SK-N-MC (cell line): Measurements from ENCODE around the gene CFAP57.

Experiments
- DNase-seq: peaks from one replicate; pipeline ENCODE4 v3.0.0-alpha.2; 2011; ENCODE audit warnings: low read depth, low spot score
- H3K27ac ChIP-seq: fragments of 200-600 bp; sonication (generic); 2 replicates; pipeline ENCODE4 v1.5.1; 2016; ENCODE audit warnings: mixed run types
- H3K36me3 ChIP-seq: fragments of 200-600 bp; sonication (generic); 2 replicates; pipeline ENCODE4 v1.6.1; 2017; ENCODE audit warnings: antibody characterized with exemption, low read length, mixed read lengths; ENCODE audit not compliant: insufficient read depth
- H3K4me3 ChIP-seq: fragments of 200-600 bp; sonication (generic); 2 replicates; pipeline ENCODE4 v1.5.1; 2016
- H3K9ac ChIP-seq: fragments of 200-600 bp; sonication (generic); 2 replicates; pipeline ENCODE4 v1.8.0; 2017; ENCODE audit warnings: mixed run types, mixed read lengths; ENCODE audit not compliant: insufficient read length
- H3K9me3 ChIP-seq: fragments of 200-600 bp; sonication (generic); 2 replicates; pipeline ENCODE4 v1.6.1; 2017; ENCODE audit warnings: low read depth, mild to moderate bottlenecking, antibody characterized with exemption, low read length, moderate library complexity, mixed read lengths
- EZH2 ChIP-seq: fragments of 200-600 bp; sonication (generic); IDR thresholded peaks from one replicate; pipeline ENCODE4 v1.6.1; 2017; ENCODE audit warnings: antibody characterized with exemption
- FOXP2 ChIP-seq: optimal IDR thresholded peaks from 2 replicates; pipeline ENCODE3; 2011; ENCODE audit warnings: mild to moderate bottlenecking, moderate library complexity; ENCODE audit not compliant: insufficient read depth; ENCODE audit errors: extremely low read length, control extremely low read depth
- POLR2AphosphoS5 ChIP-seq: IDR thresholded peaks from 2 replicates; pipeline ENCODE4 v1.6.1; 2012; ENCODE audit warnings: mild to moderate bottlenecking, low read depth, low read length, borderline replicate concordance

The CFAP57 gene

GRCh38 chr1:43251024-43251423 is 78.9 kb downstream of the CFAP57 start:
- H3K36me3 ChIP-seq: no peaks in the 10 kb centered on the region
- H3K9me3 ChIP-seq: no peaks in the 10 kb centered on the region; the same call in 1 of the 2 replicates
- H3K27ac ChIP-seq: no peak overlapping the region
- H3K9ac ChIP-seq: no peak overlapping the region
- no peak for TF ChIP-seq EZH2
- TF ChIP-seq FOXP2: no peak
- TF ChIP-seq POLR2AphosphoS5: no peak
- no peak overlapping the region for H3K4me3 ChIP-seq
- DNase-seq: no peak

GRCh38 chr1:43252225-43252624 is 80.1 kb downstream of the CFAP57 start:
- Histone ChIP-seq H3K4me3 (no peak overlapping the region), H3K9me3 (no peaks in the 10 kb centered on the region; the same call in 1 of the 2 replicates), H3K27ac (no peak overlapping the region), H3K36me3 (no peaks in the 10 kb centered on the region), H3K9ac (no peak overlapping the region)
- no peak for DNase-seq
- TF ChIP-seq FOXP2 (no peak), EZH2 (no peak), POLR2AphosphoS5 (no peak)

- Histone ChIP-seq H3K9me3 (no peaks in the 10 kb centered on the region), H3K9ac (no peak overlapping the region), H3K4me3 (no peak overlapping the region), H3K36me3 (no peaks in the 10 kb centered on the region), H3K27ac (no peak overlapping the region)
- no peak for TF ChIP-seq POLR2AphosphoS5
- no peak for TF ChIP-seq FOXP2
- no peak for TF ChIP-seq EZH2
- no peak for DNase-seq
These were observed 81.0 kb downstream of the CFAP57 start for GRCh38 chr1:43253173-43253572.

GRCh38 chr1:43253876-43254275 is 81.7 kb downstream of the CFAP57 start:
- TF ChIP-seq EZH2 (no peak), POLR2AphosphoS5 (no peak), FOXP2 (no peak)

GRCh38 chr1:43255438-43256210 is 83.5 kb downstream of the CFAP57 start:
- no peaks in the 10 kb centered on the region for H3K36me3 ChIP-seq
- DNase-seq: no peak
- H3K4me3 ChIP-seq: no peak overlapping the region
- H3K9me3 ChIP-seq: no peaks in the 10 kb centered on the region
- H3K27ac ChIP-seq: no peak overlapping the region
- no peak overlapping the region for H3K9ac ChIP-seq
- TF ChIP-seq FOXP2 (no peak), EZH2 (no peak), POLR2AphosphoS5 (no peak)

More at GRCh38 chr1:43253876-43254275, 81.7 kb downstream of the CFAP57 start:
- Histone ChIP-seq H3K27ac (no peak overlapping the region), H3K9ac (no peak overlapping the region), H3K4me3 (no peak overlapping the region), H3K9me3 (no peaks in the 10 kb centered on the region), H3K36me3 (no peaks in the 10 kb centered on the region)
- DNase-seq: no peak

GRCh38 chr1:43256675-43257570 is 84.8 kb downstream of the CFAP57 start:
- H3K27ac ChIP-seq: no peak overlapping the region
- TF ChIP-seq FOXP2 (no peak), POLR2AphosphoS5 (no peak), EZH2 (no peak)
- H3K36me3 ChIP-seq: no peaks in the 10 kb centered on the region
- no peak for DNase-seq
- no peak overlapping the region for H3K4me3 ChIP-seq
- no peak overlapping the region for H3K9ac ChIP-seq
- H3K9me3 ChIP-seq: no peaks in the 10 kb centered on the region

- Histone ChIP-seq H3K27ac (no peak overlapping the region), H3K4me3 (no peak overlapping the region), H3K9me3 (no peaks in the 10 kb centered on the region), H3K36me3 (no peaks in the 10 kb centered on the region), H3K9ac (no peak overlapping the region)
- no peak for DNase-seq
- no peak for TF ChIP-seq FOXP2
- TF ChIP-seq POLR2AphosphoS5: no peak
- no peak for TF ChIP-seq EZH2
These were observed 86.2 kb downstream of the CFAP57 start for GRCh38 chr1:43258370-43258769.

GRCh38 chr1:43265431-43265830 is 93.3 kb downstream of the CFAP57 start:
- H3K9me3 ChIP-seq: no peaks in the 10 kb centered on the region
- no peak overlapping the region for H3K4me3 ChIP-seq
- DNase-seq: no peak
- H3K9ac ChIP-seq: no peak overlapping the region
- H3K27ac ChIP-seq: no peak overlapping the region
- no peaks in the 10 kb centered on the region for H3K36me3 ChIP-seq
- TF ChIP-seq EZH2: no peak
- no peak for TF ChIP-seq POLR2AphosphoS5

GRCh38 chr1:43266881-43267280 is 94.8 kb downstream of the CFAP57 start:
- no peaks in the 10 kb centered on the region for H3K36me3 ChIP-seq
- no peak for TF ChIP-seq POLR2AphosphoS5
- TF ChIP-seq EZH2: no peak
- no peak for TF ChIP-seq FOXP2

More at GRCh38 chr1:43266881-43267280, 94.8 kb downstream of the CFAP57 start:
- no peak overlapping the region for H3K9ac ChIP-seq
- no peak for DNase-seq
- H3K4me3 ChIP-seq: no peak overlapping the region
- no peak overlapping the region for H3K27ac ChIP-seq
- H3K9me3 ChIP-seq: no peaks in the 10 kb centered on the region
